IMR-90 (cell line): ENCODE results near the gene TGFBR1.

Experiments used
- CEBPB ChIP-seq: IDR thresholded peaks from 2 replicates; pipeline ENCODE4 v1.6.1; 2012; ENCODE audit warnings: low read depth, low read length, improper control_type of control experiment
- CHD1 ChIP-seq: IDR thresholded peaks from 2 replicates; pipeline ENCODE4 v1.6.1; 2012; ENCODE audit warnings: low read depth, low read length, improper control_type of control experiment
- MAZ ChIP-seq: IDR thresholded peaks from 2 replicates; pipeline ENCODE4 v1.6.1; 2012; ENCODE audit warnings: low read depth, mild to moderate bottlenecking, low read length, improper control_type of control experiment, moderate library complexity, borderline replicate concordance
- POLR2A ChIP-seq: IDR thresholded peaks from 2 replicates; pipeline ENCODE4 v1.6.1; 2012; ENCODE audit warnings: mild to moderate bottlenecking, low read depth, low read length
- RAD21 ChIP-seq: IDR thresholded peaks from 2 replicates; pipeline ENCODE4 v1.6.1; 2012; ENCODE audit warnings: low read length, improper control_type of control experiment
- RFX5 ChIP-seq: IDR thresholded peaks from 2 replicates; pipeline ENCODE4 v1.8.0; 2012; ENCODE audit warnings: low read depth, mild to moderate bottlenecking, low read length, moderate library complexity
- SMC3 ChIP-seq: fragments of 150-350 bp; IDR thresholded peaks from 2 replicates; pipeline ENCODE4 v1.6.1; 2016; ENCODE audit warnings: low read depth, mild to moderate bottlenecking, antibody characterized with exemption, low read length, moderate library complexity
- TF ChIP-seq, protein P1 (sequence below): conservative IDR thresholded peaks from 2 replicates; pipeline ENCODE4 v1.5.1; 2012; ENCODE audit warnings: mild to moderate bottlenecking, low read depth, low read length, improper control_type of control experiment
- TF ChIP-seq, protein P2 (sequence below): fragments of 150-350 bp; IDR thresholded peaks from 2 replicates; pipeline ENCODE4 v1.6.1; 2016; ENCODE audit warnings: low read depth, mild to moderate bottlenecking, low read length, moderate library complexity, borderline replicate concordance
- TF ChIP-seq, protein P3 (sequence below): fragments of 150-350 bp; IDR thresholded peaks from 2 replicates; pipeline ENCODE4 v1.6.1; 2017; ENCODE audit warnings: mild to moderate bottlenecking, antibody characterized with exemption, low read length, low read depth

DNA sequence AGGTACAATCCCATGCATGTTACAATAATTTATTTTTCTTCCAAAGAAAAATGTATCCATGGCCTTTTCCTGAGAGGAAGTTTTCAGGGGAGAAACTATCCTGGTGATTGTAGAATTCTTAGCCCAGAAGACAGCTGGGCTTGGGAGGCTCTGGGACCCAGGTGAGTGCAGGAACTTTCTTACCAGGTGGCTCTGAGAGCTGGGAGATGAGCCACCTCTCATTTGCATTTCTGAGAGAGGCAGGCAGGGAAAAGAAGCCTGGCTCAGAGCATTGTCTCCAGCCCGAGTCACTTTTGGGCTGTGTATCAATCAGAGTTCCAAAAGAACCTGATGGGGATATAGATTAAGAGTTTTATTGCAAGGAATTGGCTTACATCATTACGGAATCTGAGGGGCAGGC lies 64.2 kb downstream of the TGFBR1 start:
- TF ChIP-seq, protein P1, sequence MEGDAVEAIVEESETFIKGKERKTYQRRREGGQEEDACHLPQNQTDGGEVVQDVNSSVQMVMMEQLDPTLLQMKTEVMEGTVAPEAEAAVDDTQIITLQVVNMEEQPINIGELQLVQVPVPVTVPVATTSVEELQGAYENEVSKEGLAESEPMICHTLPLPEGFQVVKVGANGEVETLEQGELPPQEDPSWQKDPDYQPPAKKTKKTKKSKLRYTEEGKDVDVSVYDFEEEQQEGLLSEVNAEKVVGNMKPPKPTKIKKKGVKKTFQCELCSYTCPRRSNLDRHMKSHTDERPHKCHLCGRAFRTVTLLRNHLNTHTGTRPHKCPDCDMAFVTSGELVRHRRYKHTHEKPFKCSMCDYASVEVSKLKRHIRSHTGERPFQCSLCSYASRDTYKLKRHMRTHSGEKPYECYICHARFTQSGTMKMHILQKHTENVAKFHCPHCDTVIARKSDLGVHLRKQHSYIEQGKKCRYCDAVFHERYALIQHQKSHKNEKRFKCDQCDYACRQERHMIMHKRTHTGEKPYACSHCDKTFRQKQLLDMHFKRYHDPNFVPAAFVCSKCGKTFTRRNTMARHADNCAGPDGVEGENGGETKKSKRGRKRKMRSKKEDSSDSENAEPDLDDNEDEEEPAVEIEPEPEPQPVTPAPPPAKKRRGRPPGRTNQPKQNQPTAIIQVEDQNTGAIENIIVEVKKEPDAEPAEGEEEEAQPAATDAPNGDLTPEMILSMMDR = no peak
- TF ChIP-seq CEBPB = no peak
- TF ChIP-seq POLR2A = no peak
- no peak for TF ChIP-seq CHD1
- TF ChIP-seq MAZ = no peak
- TF ChIP-seq SMC3 = no peak
- TF ChIP-seq, protein P2, sequence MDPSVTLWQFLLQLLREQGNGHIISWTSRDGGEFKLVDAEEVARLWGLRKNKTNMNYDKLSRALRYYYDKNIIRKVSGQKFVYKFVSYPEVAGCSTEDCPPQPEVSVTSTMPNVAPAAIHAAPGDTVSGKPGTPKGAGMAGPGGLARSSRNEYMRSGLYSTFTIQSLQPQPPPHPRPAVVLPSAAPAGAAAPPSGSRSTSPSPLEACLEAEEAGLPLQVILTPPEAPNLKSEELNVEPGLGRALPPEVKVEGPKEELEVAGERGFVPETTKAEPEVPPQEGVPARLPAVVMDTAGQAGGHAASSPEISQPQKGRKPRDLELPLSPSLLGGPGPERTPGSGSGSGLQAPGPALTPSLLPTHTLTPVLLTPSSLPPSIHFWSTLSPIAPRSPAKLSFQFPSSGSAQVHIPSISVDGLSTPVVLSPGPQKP = no peak
- no peak for TF ChIP-seq RFX5
- no peak for TF ChIP-seq RAD21
- TF ChIP-seq, protein P3, sequence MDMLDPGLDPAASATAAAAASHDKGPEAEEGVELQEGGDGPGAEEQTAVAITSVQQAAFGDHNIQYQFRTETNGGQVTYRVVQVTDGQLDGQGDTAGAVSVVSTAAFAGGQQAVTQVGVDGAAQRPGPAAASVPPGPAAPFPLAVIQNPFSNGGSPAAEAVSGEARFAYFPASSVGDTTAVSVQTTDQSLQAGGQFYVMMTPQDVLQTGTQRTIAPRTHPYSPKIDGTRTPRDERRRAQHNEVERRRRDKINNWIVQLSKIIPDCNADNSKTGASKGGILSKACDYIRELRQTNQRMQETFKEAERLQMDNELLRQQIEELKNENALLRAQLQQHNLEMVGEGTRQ = no peak
